MM.1S (cell line): Measurements from ENCODE around the gene PRM1.
A peak's percentile ranks its signal among the peaks of the same experiment; 100 is the strongest.

ENCODE experiments used
- DNase-seq: peaks from one replicate; pipeline ENCODE4 v3.0.0-alpha.2; 2015
- H2AFZ ChIP-seq: fragments of 300-600 bp; sonication (generic); 2 replicates; pipeline ENCODE4 v1.6.0; 2016; ENCODE audit warnings: antibody characterized with exemption, low read length
- H3F3A ChIP-seq: fragments of 300-600 bp; sonication (generic); 2 replicates; pipeline ENCODE4 v1.6.1; 2016; ENCODE audit warnings: mild to moderate bottlenecking, antibody characterized with exemption, low read length, moderate library complexity, mixed read lengths; ENCODE audit not compliant: insufficient read depth
- H3K27ac ChIP-seq: fragments of 300-600 bp; sonication (generic); 2 replicates; pipeline ENCODE4 v1.5.1; 2016; ENCODE audit warnings: mild to moderate bottlenecking, low read length
- H3K27me3 ChIP-seq: fragments of 300-600 bp; sonication (generic); replicated peaks from 2 replicates; pipeline ENCODE4 v1.6.0; 2016; ENCODE audit warnings: low read length; ENCODE audit not compliant: insufficient read depth
- H3K36me3 ChIP-seq: fragments of 300-600 bp; sonication (generic); replicated peaks from 2 replicates; pipeline ENCODE4 v1.6.1; 2016; ENCODE audit warnings: mild to moderate bottlenecking, low read length, mixed read lengths; ENCODE audit not compliant: insufficient read depth
- H3K4me1 ChIP-seq: fragments of 300-600 bp; sonication (generic); 2 replicates; pipeline ENCODE4 v1.6.1; 2016; ENCODE audit warnings: low read length, mixed read lengths
- H3K4me2 ChIP-seq: fragments of 300-600 bp; sonication (generic); 2 replicates; pipeline ENCODE4 v1.6.0; 2016; ENCODE audit warnings: low read depth, low read length
- H3K4me3 ChIP-seq: fragments of 300-600 bp; sonication (generic); 2 replicates; pipeline ENCODE4 v1.5.1; 2016; ENCODE audit warnings: low read length, mixed read lengths
- H3K79me2 ChIP-seq: fragments of 300-600 bp; sonication (generic); 2 replicates; pipeline ENCODE4 v1.6.1; 2016; ENCODE audit warnings: mixed run types, low read length, mixed read lengths
- H3K9ac ChIP-seq: fragments of 300-600 bp; sonication (generic); 2 replicates; pipeline ENCODE4 v1.6.1; 2016; ENCODE audit warnings: low read length, mixed read lengths
- H3K9me2 ChIP-seq: fragments of 300-600 bp; sonication (generic); replicated peaks from 2 replicates; pipeline ENCODE4 v1.6.1; 2016; ENCODE audit warnings: mild to moderate bottlenecking, low read length, mixed read lengths; ENCODE audit not compliant: insufficient read depth
- H3K9me3 ChIP-seq: fragments of 300-600 bp; sonication (generic); replicated peaks from 2 replicates; pipeline ENCODE4 v1.6.1; 2016; ENCODE audit warnings: mild to moderate bottlenecking, low read length, mixed read lengths; ENCODE audit not compliant: insufficient read depth
- H4K20me1 ChIP-seq: fragments of 300-600 bp; sonication (generic); 2 replicates; pipeline ENCODE4 v1.6.1; 2016; ENCODE audit warnings: mild to moderate bottlenecking, low read length, moderate library complexity, mixed read lengths; ENCODE audit not compliant: insufficient read depth
- EZH2 ChIP-seq: fragments of 300-600 bp; sonication (generic); optimal IDR thresholded peaks from 2 replicates; pipeline ENCODE3; 2017; ENCODE audit warnings: low read depth, mild to moderate bottlenecking, antibody characterized with exemption, low read length, mixed read lengths
- EZH2phosphoT487 ChIP-seq: fragments of 300-600 bp; sonication (generic); IDR thresholded peaks from 2 replicates; pipeline ENCODE4 v1.6.1; 2018; ENCODE audit warnings: antibody characterized with exemption, low read length
- TF ChIP-seq, protein P1 (sequence below): fragments of 300-600 bp; sonication (generic); IDR thresholded peaks from 2 replicates; pipeline ENCODE4 v1.5.1; 2016; ENCODE audit warnings: antibody characterized with exemption, low read length, mixed read lengths

The PRM1 gene

GRCh38 chr16:11232302-11232851 is 48.8 kb downstream of the PRM1 start:
- H3K4me1 ChIP-seq: 0 out of 2 replicates have a peak, but pooled peaks cover 4% of the 10 kb centered on the region
- H2AFZ ChIP-seq: no peak overlapping the region
- H3K9ac ChIP-seq: no peak overlapping the region
- no peaks in the 10 kb centered on the region for H3K9me2 ChIP-seq
- H3F3A ChIP-seq: no peaks in the 10 kb centered on the region
- no peak overlapping the region for H3K4me2 ChIP-seq
- TF ChIP-seq EZH2phosphoT487 (no peak), EZH2 (no peak)
- TF ChIP-seq, protein P1, sequence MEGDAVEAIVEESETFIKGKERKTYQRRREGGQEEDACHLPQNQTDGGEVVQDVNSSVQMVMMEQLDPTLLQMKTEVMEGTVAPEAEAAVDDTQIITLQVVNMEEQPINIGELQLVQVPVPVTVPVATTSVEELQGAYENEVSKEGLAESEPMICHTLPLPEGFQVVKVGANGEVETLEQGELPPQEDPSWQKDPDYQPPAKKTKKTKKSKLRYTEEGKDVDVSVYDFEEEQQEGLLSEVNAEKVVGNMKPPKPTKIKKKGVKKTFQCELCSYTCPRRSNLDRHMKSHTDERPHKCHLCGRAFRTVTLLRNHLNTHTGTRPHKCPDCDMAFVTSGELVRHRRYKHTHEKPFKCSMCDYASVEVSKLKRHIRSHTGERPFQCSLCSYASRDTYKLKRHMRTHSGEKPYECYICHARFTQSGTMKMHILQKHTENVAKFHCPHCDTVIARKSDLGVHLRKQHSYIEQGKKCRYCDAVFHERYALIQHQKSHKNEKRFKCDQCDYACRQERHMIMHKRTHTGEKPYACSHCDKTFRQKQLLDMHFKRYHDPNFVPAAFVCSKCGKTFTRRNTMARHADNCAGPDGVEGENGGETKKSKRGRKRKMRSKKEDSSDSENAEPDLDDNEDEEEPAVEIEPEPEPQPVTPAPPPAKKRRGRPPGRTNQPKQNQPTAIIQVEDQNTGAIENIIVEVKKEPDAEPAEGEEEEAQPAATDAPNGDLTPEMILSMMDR: no peak
- no peaks in the 10 kb centered on the region for H3K27me3 ChIP-seq
- no peaks in the 10 kb centered on the region for H3K9me3 ChIP-seq
- no peak overlapping the region for H3K27ac ChIP-seq
- H3K36me3 ChIP-seq: no peaks in the 10 kb centered on the region
- H3K4me3 ChIP-seq: no peak overlapping the region
- DNase-seq: no peak
- H4K20me1 ChIP-seq: no peaks in the 10 kb centered on the region
- no peaks in the 10 kb centered on the region for H3K79me2 ChIP-seq

DNA sequence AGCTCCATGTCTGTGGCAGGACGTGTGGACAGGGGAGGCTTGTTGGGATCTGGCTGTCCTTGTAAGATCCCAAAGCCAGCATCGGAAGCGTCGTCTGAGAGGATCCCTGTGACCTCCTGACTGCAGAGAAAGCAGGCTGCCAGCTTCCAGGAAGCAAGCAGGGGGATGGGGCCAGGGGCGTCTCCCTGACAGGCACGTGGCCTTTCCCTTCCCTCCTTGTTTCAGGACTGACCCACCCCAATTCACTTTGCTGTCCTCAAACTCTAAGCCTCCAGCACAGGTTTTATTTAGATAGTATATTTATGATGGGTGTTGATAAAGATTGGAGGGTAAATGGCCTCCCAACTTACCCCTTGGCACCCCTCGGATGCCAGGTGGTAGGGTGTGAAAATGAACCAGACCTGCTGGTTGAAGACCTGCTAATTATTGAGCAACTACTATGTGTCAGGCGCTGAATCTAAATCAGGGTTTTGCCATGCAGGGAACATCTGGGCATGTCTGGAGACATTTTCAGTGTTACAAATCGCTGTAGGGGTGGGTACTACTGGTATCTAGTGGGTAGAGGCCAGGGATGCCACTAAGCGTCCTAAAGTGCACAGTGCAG is 49.7 kb downstream of the PRM1 start:
- no peaks in the 10 kb centered on the region for H3K36me3 ChIP-seq
- no peak overlapping the region for H2AFZ ChIP-seq
- no peak overlapping the region for H3K9ac ChIP-seq
- 0 out of 2 replicates have a peak, but pooled peaks cover 4% of the 10 kb centered on the region for H3K4me1 ChIP-seq
- no peaks in the 10 kb centered on the region for H3K79me2 ChIP-seq
- no peaks in the 10 kb centered on the region for H3K9me3 ChIP-seq
- H3K9me2 ChIP-seq: no peaks in the 10 kb centered on the region
- no peak overlapping the region for H3K27ac ChIP-seq
- H3K4me2 ChIP-seq: 0 out of 2 replicates have a peak overlapping the region, but pooled peaks have one; percentile 21
- DNase-seq: no peak
- H3F3A ChIP-seq: no peaks in the 10 kb centered on the region
- H4K20me1 ChIP-seq: no peaks in the 10 kb centered on the region
- no peak overlapping the region for H3K4me3 ChIP-seq
- peaks cover under 1% of the 10 kb centered on the region; the same call in 1 of the 2 replicates for H3K27me3 ChIP-seq
- TF ChIP-seq, protein P1: no peak
- TF ChIP-seq EZH2phosphoT487: no peak
- TF ChIP-seq EZH2: no peak
